GM18505 (cell line): ENCODE results near the gene C19orf47.

Experiments used
- ATAC-seq: cut with Tn5 transposase; IDR thresholded peaks from one replicate; pipeline ENCODE4 v1.9.1; 2021; ENCODE audit not compliant: unreplicated experiment
- POLR2A ChIP-seq: IDR thresholded peaks from 4 replicates; pipeline ENCODE4 v1.6.1; 2011; ENCODE audit warnings: borderline replicate concordance; ENCODE audit not compliant: insufficient read depth, insufficient read length; ENCODE audit errors: extremely low read depth

The C19orf47 gene

DNA sequence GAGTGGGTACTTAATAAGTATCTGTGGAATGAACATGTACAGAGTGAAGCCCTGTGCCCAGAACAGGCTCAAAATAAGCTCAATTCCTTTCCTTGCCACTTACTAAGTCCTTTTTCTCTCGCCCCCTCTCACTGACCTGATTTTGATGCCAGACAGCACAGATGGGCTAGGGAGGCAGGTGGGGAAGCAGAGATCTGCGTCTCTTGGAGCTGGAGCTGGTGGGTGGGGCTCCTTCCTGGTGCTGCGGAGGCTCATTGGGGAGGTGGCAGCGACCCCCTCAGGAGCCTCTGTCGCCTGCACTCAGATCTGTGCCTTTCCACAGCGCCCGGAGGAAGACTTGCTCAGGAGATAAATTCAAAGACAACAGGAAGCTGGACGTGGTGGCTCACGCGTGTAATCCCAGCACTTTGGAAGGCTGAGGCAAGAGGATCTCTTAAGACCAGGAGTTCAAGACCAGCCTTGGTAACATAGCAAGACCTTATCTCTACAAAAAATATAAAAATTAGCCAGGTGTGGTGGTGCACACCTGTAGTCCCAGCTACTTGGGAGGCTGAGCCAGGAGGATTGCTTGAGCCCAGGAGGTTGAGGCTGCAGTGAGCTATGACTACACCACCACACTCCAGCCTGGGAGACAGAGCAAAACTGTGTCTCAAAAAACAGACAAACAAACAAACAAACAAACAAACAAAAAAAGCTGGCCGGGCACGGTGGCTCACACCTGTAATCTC, 77.7 kb downstream of the C19orf47 start:
- ATAC-seq = no peak
- no peak for TF ChIP-seq POLR2A
